ENCODE data around the gene PRKX.

Gene PRKX

DNA sequence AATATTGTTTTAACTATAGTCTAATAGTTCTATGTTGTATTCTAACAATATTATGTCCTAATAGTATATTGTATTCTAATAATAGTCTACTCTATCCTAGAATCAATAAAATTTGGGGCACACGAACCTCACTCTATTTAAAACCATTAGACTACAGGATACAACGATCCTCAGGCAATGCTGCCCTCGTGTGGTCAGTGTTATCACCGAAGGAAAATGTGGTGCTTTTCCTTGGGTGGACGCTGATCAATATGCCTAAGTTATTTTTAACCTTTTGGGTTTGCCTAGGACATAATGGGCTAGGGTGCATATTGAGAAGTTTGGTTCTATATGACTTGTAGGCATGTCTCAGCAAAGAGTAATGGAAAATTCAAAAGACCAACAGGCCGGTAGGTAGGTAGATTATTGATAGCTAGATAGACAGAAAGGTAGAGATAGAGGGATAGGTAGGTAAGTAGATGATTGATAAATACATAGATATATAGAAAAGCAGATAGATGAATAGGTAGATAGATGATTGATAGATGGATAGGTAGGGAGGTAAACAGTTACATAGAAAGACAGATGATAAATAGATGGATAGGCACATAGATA, 75.1 kb downstream of the PRKX start:
- Histone ChIP-seq H3K9me3 (replicated peaks; ENCODE audit: insufficient read depth, low read length) (no peaks in the 10 kb centered on the region), H3K27ac (ENCODE audit: low read length) (no peak overlapping the region), H3F3A (ENCODE audit: insufficient read depth, low read length) (no peaks in the 10 kb centered on the region), H3K79me2 (ENCODE audit: low read length) (no peaks in the 10 kb centered on the region), H3K4me3 (ENCODE audit: low read length) (no peak overlapping the region), H2AFZ (ENCODE audit: low read length) (no peak overlapping the region), H3K4me2 (ENCODE audit: low read depth, low read length) (no peak overlapping the region), H3K36me3 (replicated peaks; ENCODE audit: insufficient read depth, low read length) (no peaks in the 10 kb centered on the region), H3K4me1 (ENCODE audit: low read length) (no peaks in the 10 kb centered on the region), H3K9me2 (replicated peaks; ENCODE audit: insufficient read depth, low read length) (no peaks in the 10 kb centered on the region), H3K9ac (ENCODE audit: low read length) (no peak overlapping the region), H4K20me1 (ENCODE audit: insufficient read depth, low read length) (no peaks in the 10 kb centered on the region), H3K27me3 (replicated peaks; ENCODE audit: insufficient read depth, low read length) (no peaks in the 10 kb centered on the region)
- peak; percentile 54 for TF ChIP-seq CTCF (IDR thresholded peaks at IDR 0.05; ENCODE audit: low read length)
- no peak for TF ChIP-seq EZH2 (optimal IDR thresholded peaks at IDR 0.05; ENCODE audit: low read depth, low read length)
- no peak for TF ChIP-seq EZH2phosphoT487 (IDR thresholded peaks at IDR 0.05; ENCODE audit: low read length)
- peak; percentile 23 for DNase-seq

GRCh38 chrX:3636803-3637202, 76.6 kb downstream of the PRKX start:
- Histone ChIP-seq H4K20me1 (ENCODE audit: insufficient read depth, low read length) (no peaks in the 10 kb centered on the region), H3K27ac (ENCODE audit: low read length) (no peak overlapping the region), H3K4me2 (ENCODE audit: low read depth, low read length) (no peak overlapping the region), H3K4me3 (ENCODE audit: low read length) (no peak overlapping the region), H3K36me3 (replicated peaks; ENCODE audit: insufficient read depth, low read length) (no peaks in the 10 kb centered on the region), H3K79me2 (ENCODE audit: low read length) (no peaks in the 10 kb centered on the region), H3K4me1 (ENCODE audit: low read length) (no peaks in the 10 kb centered on the region), H3K9me3 (replicated peaks; ENCODE audit: insufficient read depth, low read length) (no peaks in the 10 kb centered on the region), H3K9me2 (replicated peaks; ENCODE audit: insufficient read depth, low read length) (no peaks in the 10 kb centered on the region), H3F3A (ENCODE audit: insufficient read depth, low read length) (no peaks in the 10 kb centered on the region), H2AFZ (ENCODE audit: low read length) (no peak overlapping the region), H3K9ac (ENCODE audit: low read length) (no peak overlapping the region), H3K27me3 (replicated peaks; ENCODE audit: insufficient read depth, low read length) (no peaks in the 10 kb centered on the region)
- no peak for DNase-seq
- TF ChIP-seq CTCF (IDR thresholded peaks at IDR 0.05; ENCODE audit: low read length) (no peak), EZH2 (optimal IDR thresholded peaks at IDR 0.05; ENCODE audit: low read depth, low read length) (no peak), EZH2phosphoT487 (IDR thresholded peaks at IDR 0.05; ENCODE audit: low read length) (no peak)

GRCh38 chrX:3631196-3631595, 82.3 kb downstream of the PRKX start:
- no peak overlapping the region for H2AFZ ChIP-seq (ENCODE audit: low read length)
- TF ChIP-seq EZH2phosphoT487 (IDR thresholded peaks at IDR 0.05; ENCODE audit: low read length) (no peak), EZH2 (optimal IDR thresholded peaks at IDR 0.05; ENCODE audit: low read depth, low read length) (no peak), CTCF (IDR thresholded peaks at IDR 0.05; ENCODE audit: low read length) (no peak)
- no peaks in the 10 kb centered on the region for H3K27me3 ChIP-seq (replicated peaks; ENCODE audit: insufficient read depth, low read length)
- no peaks in the 10 kb centered on the region for H3K9me3 ChIP-seq (replicated peaks; ENCODE audit: insufficient read depth, low read length)
- no peaks in the 10 kb centered on the region for H3K79me2 ChIP-seq (ENCODE audit: low read length)
- no peaks in the 10 kb centered on the region for H4K20me1 ChIP-seq (ENCODE audit: insufficient read depth, low read length)
- H3K9ac ChIP-seq (ENCODE audit: low read length), result no peak overlapping the region
- no peaks in the 10 kb centered on the region for H3F3A ChIP-seq (ENCODE audit: insufficient read depth, low read length)
- no peak overlapping the region for H3K27ac ChIP-seq (ENCODE audit: low read length)
- no peaks in the 10 kb centered on the region for H3K4me1 ChIP-seq (ENCODE audit: low read length)
- no peaks in the 10 kb centered on the region for H3K9me2 ChIP-seq (replicated peaks; ENCODE audit: insufficient read depth, low read length)
- no peaks in the 10 kb centered on the region for H3K36me3 ChIP-seq (replicated peaks; ENCODE audit: insufficient read depth, low read length)
- no peak for DNase-seq
- H3K4me2 ChIP-seq (ENCODE audit: low read depth, low read length), result no peak overlapping the region
- H3K4me3 ChIP-seq (ENCODE audit: low read length), result no peak overlapping the region
